A673 (cell line): Measurements from ENCODE around the gene ALDH1L1. TPM values are rescaled to one million over a fixed set of nuclear protein-coding genes. Genes with fewer than 3 reads are reported as not detected.

Experiments used
- BruUV-seq: library from RNA; stranded (reverse); fragments of 400-500 nt; replicated peaks from 2 replicates; lab custom pipeline; 2021; lab: Mats Ljungman, UMichigan
- CTCF ChIA-PET: fragments of 300-600 bp; sonication (Branson Sonifier 250); formaldehyde crosslinking; loops from one replicate; lab custom pipeline; 2022; ENCODE audit warnings: antibody characterized with exemption; lab: Charles Lee
- POLR2A ChIA-PET: fragments of 300-600 bp; sonication (Branson Sonifier 250); formaldehyde crosslinking; loops from one replicate; lab custom pipeline; 2022; ENCODE audit warnings: antibody characterized with exemption; ENCODE audit not compliant: low non-redundant PET; lab: Charles Lee
- DNase-seq: peaks from one replicate; pipeline ENCODE4 v3.0.0-alpha.2; 2015; ENCODE audit warnings: low spot score
- H3K27ac ChIP-seq: fragments of 200-600 bp; sonication (generic); 2 replicates; pipeline ENCODE4 v1.5.1; 2016; ENCODE audit warnings: mixed run types, low read depth, mild to moderate bottlenecking, mixed read lengths, antibody characterized with exemption, low read length; ENCODE audit not compliant: poor library complexity, severe bottlenecking
- H3K27me3 ChIP-seq: fragments of 200-600 bp; sonication (generic); replicated peaks from 2 replicates; pipeline ENCODE4 v1.6.1; 2017; ENCODE audit warnings: mixed run types, low read depth, mild to moderate bottlenecking, mixed read lengths, antibody characterized with exemption, low read length; ENCODE audit not compliant: insufficient read depth, poor library complexity
- H3K36me3 ChIP-seq: fragments of 200-600 bp; sonication (generic); 2 replicates; pipeline ENCODE4 v1.6.1; 2016; ENCODE audit warnings: mixed run types, mild to moderate bottlenecking, mixed read lengths, antibody characterized with exemption, low read length; ENCODE audit not compliant: insufficient read depth, poor library complexity, severe bottlenecking
- H3K4me1 ChIP-seq: fragments of 200-600 bp; sonication (generic); 2 replicates; pipeline ENCODE4 v1.6.1; 2017; ENCODE audit warnings: mixed run types, mild to moderate bottlenecking, mixed read lengths, antibody characterized with exemption, low read length; ENCODE audit not compliant: insufficient read depth, poor library complexity, severe bottlenecking
- H3K4me3 ChIP-seq: fragments of 200-600 bp; sonication (generic); 2 replicates; pipeline ENCODE4 v1.5.1; 2016; ENCODE audit warnings: low read depth, mixed run types, mild to moderate bottlenecking, mixed read lengths, low read length; ENCODE audit not compliant: poor library complexity, severe bottlenecking
- H3K9me3 ChIP-seq: fragments of 200-600 bp; sonication (generic); 2 replicates; pipeline ENCODE4 v1.6.1; 2016; ENCODE audit warnings: mixed run types, low read depth, mild to moderate bottlenecking, mixed read lengths, antibody characterized with exemption, low read length; ENCODE audit not compliant: poor library complexity, severe bottlenecking
- EZH2 ChIP-seq: fragments of 200-600 bp; sonication (generic); IDR thresholded peaks from 2 replicates; pipeline ENCODE4 v1.6.1; 2017; ENCODE audit warnings: borderline replicate concordance, low read depth, mild to moderate bottlenecking, mixed read lengths, antibody characterized with exemption, low read length; ENCODE audit not compliant: poor library complexity, severe bottlenecking
- intact Hi-C: fragments of 100-400 bp; cut with micrococcal nuclease; formaldehyde crosslinking; loops from one replicate; pipeline ENCODE4 v1.10.0; 2022; ENCODE audit not compliant: unreplicated experiment
- total RNA-seq: library from RNA; stranded (reverse); gene quantifications from 2 replicates; pipeline ENCODE4 v1.2.3, GENCODE V29; 2021
- TF ChIP-seq, protein P1 (sequence below): fragments of 300-800, 200-600 bp; sonication (generic); conservative IDR thresholded peaks from 2 replicates; pipeline ENCODE4 v1.5.1; 2017; ENCODE audit warnings: low read depth, mild to moderate bottlenecking, antibody characterized with exemption, low read length, moderate library complexity, mixed read lengths

The ALDH1L1 gene
- total RNA-seq, 1 experiment from 2014 or later = 16.9 TPM

DNA sequence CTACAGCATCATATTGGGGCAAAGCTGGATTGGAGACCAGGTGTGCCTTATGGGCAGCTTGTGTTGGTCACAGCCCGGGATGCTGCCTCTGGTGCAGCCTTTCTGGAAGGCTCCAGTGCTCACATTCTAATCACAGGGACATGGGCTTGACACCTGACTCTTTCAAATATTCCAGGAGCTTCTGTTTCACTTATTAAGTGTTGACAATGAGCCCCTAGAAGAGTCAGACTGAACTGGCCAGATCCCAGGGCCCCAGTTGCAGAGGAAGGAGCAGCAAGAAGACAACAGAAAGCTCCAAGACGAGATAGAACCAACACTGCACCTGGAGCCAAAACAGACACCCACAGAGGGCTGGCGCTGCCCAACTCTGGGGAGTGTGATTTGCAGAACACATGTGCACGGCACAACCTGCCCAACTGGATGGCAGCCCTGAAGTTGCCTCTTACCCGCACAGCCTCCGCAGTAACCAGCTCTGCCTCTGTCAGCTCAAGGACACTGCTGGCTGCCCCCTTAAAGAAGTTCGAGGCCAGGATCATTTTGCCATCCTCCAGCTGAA lies 30.3 kb downstream of the ALDH1L1 start:
- TF ChIP-seq, protein P1, sequence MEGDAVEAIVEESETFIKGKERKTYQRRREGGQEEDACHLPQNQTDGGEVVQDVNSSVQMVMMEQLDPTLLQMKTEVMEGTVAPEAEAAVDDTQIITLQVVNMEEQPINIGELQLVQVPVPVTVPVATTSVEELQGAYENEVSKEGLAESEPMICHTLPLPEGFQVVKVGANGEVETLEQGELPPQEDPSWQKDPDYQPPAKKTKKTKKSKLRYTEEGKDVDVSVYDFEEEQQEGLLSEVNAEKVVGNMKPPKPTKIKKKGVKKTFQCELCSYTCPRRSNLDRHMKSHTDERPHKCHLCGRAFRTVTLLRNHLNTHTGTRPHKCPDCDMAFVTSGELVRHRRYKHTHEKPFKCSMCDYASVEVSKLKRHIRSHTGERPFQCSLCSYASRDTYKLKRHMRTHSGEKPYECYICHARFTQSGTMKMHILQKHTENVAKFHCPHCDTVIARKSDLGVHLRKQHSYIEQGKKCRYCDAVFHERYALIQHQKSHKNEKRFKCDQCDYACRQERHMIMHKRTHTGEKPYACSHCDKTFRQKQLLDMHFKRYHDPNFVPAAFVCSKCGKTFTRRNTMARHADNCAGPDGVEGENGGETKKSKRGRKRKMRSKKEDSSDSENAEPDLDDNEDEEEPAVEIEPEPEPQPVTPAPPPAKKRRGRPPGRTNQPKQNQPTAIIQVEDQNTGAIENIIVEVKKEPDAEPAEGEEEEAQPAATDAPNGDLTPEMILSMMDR = no peak
- no peak for TF ChIP-seq EZH2
- BruUV-seq = no TSS peak
- POLR2A ChIA-PET = interaction anchor here (0.7 kb wide), 1 partner anchor 137 kb away, joined by 3 read pairs; no protein-coding TSS in a partner anchor

DNA sequence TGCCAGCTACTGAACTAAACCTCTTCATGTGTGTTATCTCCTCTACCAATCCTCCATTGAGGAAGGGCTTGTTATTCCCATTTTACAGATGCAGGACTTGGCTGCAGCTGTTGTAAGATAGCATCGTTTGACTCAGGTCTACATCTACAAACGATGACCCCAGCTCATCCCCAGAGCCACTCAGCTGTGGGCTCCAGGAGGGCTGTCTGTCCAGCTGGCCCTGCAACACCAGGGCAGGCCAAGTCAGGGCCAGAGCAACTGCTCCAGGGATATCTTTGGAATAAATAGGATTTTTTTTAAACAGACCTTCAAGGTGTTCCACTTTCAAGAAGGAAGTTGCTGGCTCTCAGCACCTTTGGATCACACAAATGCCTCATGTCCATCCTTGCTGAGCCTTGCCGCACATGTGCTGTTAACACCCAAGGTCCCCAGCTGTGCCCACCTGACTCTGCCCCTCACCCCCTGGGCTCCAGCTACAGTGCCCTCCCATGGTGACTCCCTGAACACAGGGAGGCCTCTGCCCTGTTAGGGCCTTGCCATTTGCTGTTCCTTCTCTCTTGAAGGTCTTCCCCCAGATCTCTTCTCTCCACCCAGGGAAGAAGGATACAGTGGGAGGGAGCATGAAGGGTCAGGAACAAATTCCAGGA lies 31.0 kb downstream of the ALDH1L1 start:
- H3K4me3 ChIP-seq = no peak overlapping the region
- DNase-seq = no peak
- H3K9me3 ChIP-seq = no peaks in the 10 kb centered on the region
- no peaks in the 10 kb centered on the region for H3K4me1 ChIP-seq
- intact Hi-C loops = no loop called here
- ChIA-PET POLR2A (no interaction called here), CTCF (no interaction called here)
- no peaks in the 10 kb centered on the region for H3K36me3 ChIP-seq
- no peaks in the 10 kb centered on the region for H3K27me3 ChIP-seq
- no TSS peak for BruUV-seq
- no peak overlapping the region for H3K27ac ChIP-seq
- TF ChIP-seq, protein P1 = no peak
- no peak for TF ChIP-seq EZH2

More for the DNA sequence above, 30.3 kb downstream of the ALDH1L1 start:
- no peak for DNase-seq
- no peaks in the 10 kb centered on the region for H3K27me3 ChIP-seq
- H3K27ac ChIP-seq = no peak overlapping the region
- H3K9me3 ChIP-seq = no peaks in the 10 kb centered on the region
- H3K36me3 ChIP-seq = no peaks in the 10 kb centered on the region
- intact Hi-C loops = no loop called here
- no peak overlapping the region for H3K4me3 ChIP-seq
- no peaks in the 10 kb centered on the region for H3K4me1 ChIP-seq
- CTCF ChIA-PET = no interaction called here

DNA sequence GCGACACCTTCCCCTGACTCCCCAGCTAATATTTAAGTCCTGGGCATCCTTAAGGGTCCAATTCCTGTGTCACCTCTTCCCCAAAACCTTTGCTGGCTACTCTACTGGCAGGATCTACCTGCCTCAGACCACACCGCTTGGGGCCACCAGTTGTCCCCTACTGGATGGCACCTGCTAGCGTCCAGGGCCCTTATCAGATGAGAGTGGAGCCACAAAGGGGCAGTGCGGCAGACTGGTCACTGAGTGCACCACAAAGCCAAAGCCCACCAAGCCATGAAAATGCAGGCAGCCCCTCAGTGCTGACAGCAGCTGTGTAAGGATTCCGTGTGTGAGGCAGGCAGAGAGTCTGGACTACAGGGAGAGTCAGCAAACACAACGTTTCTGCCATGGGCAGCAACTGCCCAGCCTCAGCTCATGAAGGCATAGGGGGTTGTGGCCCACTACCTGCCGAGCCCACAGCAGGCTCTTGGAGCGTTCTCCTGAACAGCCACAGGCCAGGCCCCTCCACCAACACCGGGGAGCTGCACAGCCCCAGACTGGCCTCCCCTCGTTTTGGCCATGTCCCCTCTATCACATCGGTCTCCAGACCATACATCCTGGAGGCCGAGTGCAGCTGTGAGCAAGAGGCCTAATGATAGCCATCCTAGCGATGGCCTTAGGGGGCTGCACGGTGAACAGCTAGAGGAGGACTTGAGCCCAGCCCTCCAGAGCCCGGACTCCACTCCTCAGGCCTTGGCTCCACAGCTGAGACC lies 32.3 kb downstream of the ALDH1L1 start:
- Histone ChIP-seq H3K27ac (no peak overlapping the region), H3K4me3 (no peak overlapping the region), H3K9me3 (no peaks in the 10 kb centered on the region), H3K4me1 (no peaks in the 10 kb centered on the region), H3K27me3 (no peaks in the 10 kb centered on the region), H3K36me3 (no peaks in the 10 kb centered on the region)
- intact Hi-C loops = no loop called here
- ChIA-PET POLR2A (no interaction called here), CTCF (no interaction called here)
- TF ChIP-seq EZH2 = no peak
- TF ChIP-seq, protein P1 = no peak
- BruUV-seq = no TSS peak
- DNase-seq = no peak
